HCT116 (cell line): ENCODE results near the gene SPEF1. TPM values are rescaled to one million over a fixed set of nuclear protein-coding genes. Genes with fewer than 3 reads are reported as not detected.

ENCODE experiments used
- ATAC-seq: fragments of 200-7000 bp; cut with Tn5 transposase; 2 replicates; pipeline ENCODE4 v1.9.1; 2020; ENCODE audit warnings: mild to moderate bottlenecking, moderate library complexity
- BruUV-seq: library from RNA; stranded (reverse); fragments of 400-500 nt; replicated peaks from 2 replicates; lab custom pipeline; 2021; lab: Mats Ljungman, UMichigan
- CTCF ChIA-PET: fragments of 300-600 bp; sonication (Branson Sonifier 250); formaldehyde crosslinking; loops from one replicate; lab custom pipeline; 2021; ENCODE audit warnings: antibody characterized with exemption; lab: Charles Lee
- POLR2A ChIA-PET: fragments of 300-600, 350-600 bp; sonication (Branson Sonifier 250); formaldehyde crosslinking; loops from one replicate; lab custom pipeline; 2021; ENCODE audit warnings: antibody characterized with exemption; lab: Charles Lee
- RAD21 ChIA-PET, 2 experiments: fragments of 300-600 bp; sonication (Branson Sonifier 250); formaldehyde crosslinking; loops; one replicate each; lab custom pipeline; 2023; ENCODE audit warnings: low total read pairs in 2 of 2; ENCODE audit not compliant: uncharacterized antibody in 2 of 2, unreplicated experiment in 2 of 2, low non-redundant PET in 1 of 2; lab: Charles Lee
- DNase-seq: peaks from one replicate; pipeline ENCODE4 v3.0.0-alpha.2; 2010; ENCODE audit warnings: low read depth, low spot score
- H2AFZ ChIP-seq: fragments of 200-600 bp; shearing (Covaris generic), sonication (generic); 2 replicates; pipeline ENCODE4 v1.6.1; 2017; ENCODE audit warnings: low read depth, mixed run types, mixed read lengths, antibody characterized with exemption, low read length; ENCODE audit not compliant: poor library complexity, severe bottlenecking
- H3K27ac ChIP-seq: 2 replicates; pipeline ENCODE4 v1.5.1; 2012; ENCODE audit warnings: low read depth, low read length
- H3K27me3 ChIP-seq: fragments of 200-600 bp; sonication (generic); 2 replicates; pipeline ENCODE4 v1.6.1; 2016; ENCODE audit warnings: mixed run types, low read length, mixed read lengths; ENCODE audit not compliant: insufficient read depth
- H3K36me3 ChIP-seq, 2 experiments: fragments of 200-500 bp in 1 of 2; fragments of 200-600 bp in 1 of 2; sonication (Bioruptor generic) in 1 of 2; sonication (generic) in 1 of 2; 2 replicates each; pipeline versions ENCODE4 v1.5.1 to v1.6.1; 2014 to 2016; ENCODE audit warnings: low read length in 2 of 2, inconsistent platforms in 1 of 2, mixed read lengths in 1 of 2, mixed run types in 1 of 2; ENCODE audit not compliant: insufficient read depth in 2 of 2, control insufficient read depth in 1 of 2
- H3K4me1 ChIP-seq, 2 experiments: fragments of 200-600 bp in 1 of 2; sonication (generic) in 1 of 2; 2 replicates each; pipeline versions ENCODE4 v1.5.1 to v1.6.1; 2012 to 2017; ENCODE audit warnings: low read length in 2 of 2, inconsistent platforms in 1 of 2, mild to moderate bottlenecking in 1 of 2, mixed read lengths in 1 of 2, mixed run types in 1 of 2, moderate library complexity in 1 of 2; ENCODE audit not compliant: insufficient read depth in 2 of 2, control insufficient read depth in 1 of 2
- H3K4me2 ChIP-seq: fragments of 200-600 bp; sonication (generic); 2 replicates; pipeline ENCODE4 v1.6.1; 2017; ENCODE audit warnings: mixed run types, low read length, mixed read lengths
- H3K4me3 ChIP-seq, 2 experiments: fragments of 200-600 bp in 1 of 2; sonication (generic) in 1 of 2; replicated peaks in 1 of 2; 2 replicates each; pipeline ENCODE4 v1.5.1; 2011 to 2016; ENCODE audit warnings: low read length in 2 of 2, control low read depth in 1 of 2, low read depth in 1 of 2, mild to moderate bottlenecking in 1 of 2, mixed read lengths in 1 of 2, mixed run types in 1 of 2
- H3K79me2 ChIP-seq: fragments of 200-600 bp; sonication (generic); 2 replicates; pipeline ENCODE4 v1.6.1; 2017; ENCODE audit warnings: mild to moderate bottlenecking, mixed run types, low read length, moderate library complexity, mixed read lengths; ENCODE audit not compliant: insufficient read depth
- H3K9ac ChIP-seq: fragments of 200-600 bp; sonication (generic); 2 replicates; pipeline ENCODE4 v1.6.1; 2016; ENCODE audit warnings: low read length, mixed read lengths
- H3K9me2 ChIP-seq: fragments of 200-600 bp; sonication (generic), shearing (Covaris generic); 2 replicates; pipeline ENCODE4 v1.6.1; 2017; ENCODE audit warnings: mixed run types, mild to moderate bottlenecking, moderate library complexity; ENCODE audit not compliant: insufficient read depth
- H3K9me3 ChIP-seq, 2 experiments: fragments of 200-500 bp in 1 of 2; fragments of 200-600 bp in 1 of 2; sonication (Bioruptor generic) in 1 of 2; sonication (generic) in 1 of 2; 2 replicates each; pipeline ENCODE4 v1.6.1; 2014 to 2017; ENCODE audit warnings: low read length in 2 of 2, mixed read lengths in 2 of 2, inconsistent platforms in 1 of 2, low read depth in 1 of 2, mild to moderate bottlenecking in 1 of 2, mixed run types in 1 of 2, moderate library complexity in 1 of 2; ENCODE audit not compliant: control insufficient read depth in 1 of 2, insufficient read depth in 1 of 2
- H4K20me1 ChIP-seq: fragments of 200-600 bp; sonication (generic), shearing (Covaris generic); 2 replicates; pipeline ENCODE4 v1.6.1; 2017; ENCODE audit warnings: mixed run types, mild to moderate bottlenecking, moderate library complexity; ENCODE audit not compliant: insufficient read depth
- CBX3 ChIP-seq: IDR thresholded peaks from 2 replicates; pipeline ENCODE4 v1.6.1; 2012; ENCODE audit warnings: low read depth
- ELF1 ChIP-seq: IDR thresholded peaks from 2 replicates; pipeline ENCODE4 v1.6.1; 2012; ENCODE audit warnings: low read depth, borderline replicate concordance
- EZH2 ChIP-seq: fragments of 200-600 bp; sonication (generic); IDR thresholded peaks from 2 replicates; pipeline ENCODE4 v1.6.1; 2017; ENCODE audit warnings: antibody characterized with exemption, mixed run types
- EZH2phosphoT487 ChIP-seq: fragments of 200-600 bp; IDR thresholded peaks from 2 replicates; pipeline ENCODE4 v1.6.1; 2018; ENCODE audit warnings: antibody characterized with exemption, borderline replicate concordance
- FOSL1 ChIP-seq: IDR thresholded peaks from 2 replicates; pipeline ENCODE4 v1.6.1; 2012; ENCODE audit warnings: low read depth
- MAX ChIP-seq: IDR thresholded peaks from 2 replicates; pipeline ENCODE4 v1.6.1; 2012
- POLR2A ChIP-seq: IDR thresholded peaks from 2 replicates; pipeline ENCODE4 v1.7.0; 2011; ENCODE audit warnings: borderline replicate concordance; ENCODE audit not compliant: insufficient read depth, insufficient read length; ENCODE audit errors: extremely low read depth
- POLR2AphosphoS5 ChIP-seq: IDR thresholded peaks from 2 replicates; pipeline ENCODE4 v1.6.1; 2011; ENCODE audit warnings: mild to moderate bottlenecking, low read depth, low read length, moderate library complexity
- REST ChIP-seq: IDR thresholded peaks from 2 replicates; pipeline ENCODE4 v1.6.1; 2012; ENCODE audit warnings: low read depth
- ZFX ChIP-seq: fragments of 450-650 bp; IDR thresholded peaks from 2 replicates; pipeline ENCODE4 v1.6.1; 2017
- ZNF274 ChIP-seq: fragments of 200-500 bp; sonication (Bioruptor generic); IDR thresholded peaks from 2 replicates; pipeline ENCODE4 v1.6.1; 2014; ENCODE audit warnings: mild to moderate bottlenecking, low read depth, low read length, inconsistent platforms
- intact Hi-C: fragments of 100-400 bp; cut with micrococcal nuclease; formaldehyde crosslinking; loops from 2 replicates; pipeline ENCODE4 v1.10.0; 2022
- total RNA-seq: library from RNA; stranded (reverse); gene quantifications from one replicate; pipeline ENCODE4 v1.2.1, GENCODE V29; 2021; ENCODE audit not compliant: unreplicated experiment

The SPEF1 gene
- total RNA-seq, 1 experiment from 2014 or later: 0.93 TPM

GRCh38 chr20:3777381-3777715, 3.9 kb downstream of the SPEF1 start:
- Histone ChIP-seq H3K9me2 (no peaks in the 10 kb centered on the region), H3K27me3 (no peaks in the 10 kb centered on the region), H4K20me1 (no peaks in the 10 kb centered on the region), H3K4me1 (peaks cover 0 to 7% of the 10 kb centered on the region in 2 experiments; a peak in 3 of 4 replicates), H3K4me2 (no peak overlapping the region), H3K4me3 (no peak overlapping the region), H3K9ac (no peak overlapping the region), H3K9me3 (peaks cover 0 to 4% of the 10 kb centered on the region in 2 experiments; a peak in 1 of 4 replicates), H3K27ac (no peak overlapping the region), H2AFZ (no peak overlapping the region), H3K79me2 (no peaks in the 10 kb centered on the region), H3K36me3 (no peaks in the 10 kb centered on the region)
- no peak for DNase-seq
- RAD21 ChIA-PET: no interaction called here
- POLR2A ChIA-PET: no interaction called here
- TF ChIP-seq ZNF274: no peak
- TF ChIP-seq CBX3: no peak
- TF ChIP-seq FOSL1: no peak
- TF ChIP-seq EZH2: no peak
- TF ChIP-seq POLR2AphosphoS5: no peak
- no peak for TF ChIP-seq EZH2phosphoT487
- TF ChIP-seq REST: no peak
- no peak for TF ChIP-seq POLR2A
- no peak for TF ChIP-seq ZFX
- no peak for TF ChIP-seq MAX
- no peak for TF ChIP-seq ELF1
- no TSS peak for BruUV-seq
- CTCF ChIA-PET: interaction anchor here (0.8 kb wide), 1 partner anchor 41 kb away, joined by 3 read pairs; no protein-coding TSS in a partner anchor
- no peak for ATAC-seq
- intact Hi-C loops: no loop called here
